BE2C (cell line): ENCODE results near the gene MYO15B.
"Not testable (repeated sequence)": the region's sequence is repeated elsewhere in the genome, so short reads cannot be mapped to it uniquely, and the experiment has no call there.

Experiments used
- DNase-seq: peaks from one replicate; pipeline ENCODE4 v3.0.0-alpha.2; 2020
- H3K27me3 ChIP-seq: fragments of 250-450 bp; sonication (Bioruptor Pico); 2 replicates; pipeline ENCODE4 v1.5.1; 2020; ENCODE audit warnings: mild to moderate bottlenecking
- H3K36me3 ChIP-seq: fragments of 250-450 bp; sonication (Bioruptor Pico); 2 replicates; pipeline ENCODE4 v1.5.1; 2020; ENCODE audit warnings: mild to moderate bottlenecking
- H3K4me1 ChIP-seq: fragments of 250-450 bp; sonication (Bioruptor Pico); 2 replicates; pipeline ENCODE4 v1.5.1; 2020
- H3K4me3 ChIP-seq: 2 replicates; pipeline ENCODE4 v1.5.1; 2011; ENCODE audit warnings: low read depth, low read length
- H3K9me3 ChIP-seq: fragments of 250-450 bp; sonication (Bioruptor Pico); 2 replicates; pipeline ENCODE4 v1.5.1; 2020
- TF ChIP-seq, protein P1 (sequence below): IDR thresholded peaks from 2 replicates; pipeline ENCODE4 v1.5.1; 2012; ENCODE audit warnings: mild to moderate bottlenecking, low read depth, low read length

Gene MYO15B

DNA sequence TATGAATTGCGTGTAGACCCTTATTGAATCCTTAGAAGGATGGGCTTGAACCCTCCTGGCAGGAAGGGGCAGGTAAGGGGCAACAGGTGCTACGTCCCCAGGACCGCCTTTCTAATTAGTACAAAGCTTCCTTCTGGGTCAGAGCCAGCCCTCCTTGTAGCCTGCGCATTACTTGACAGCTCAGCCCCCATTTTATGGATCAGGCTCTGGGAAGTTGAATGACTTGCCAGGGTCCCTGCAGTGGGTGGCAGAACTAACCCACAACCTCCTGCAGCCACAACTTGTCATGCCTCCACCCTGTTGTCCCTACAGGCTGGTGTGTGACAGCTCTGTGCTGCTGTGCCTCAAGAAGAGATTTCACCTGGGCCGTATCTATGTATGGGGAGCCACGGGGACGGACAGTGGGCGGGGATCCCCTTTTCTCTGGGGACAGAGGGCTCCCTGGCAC, 2.7 kb downstream of the MYO15B start:
- no peak for DNase-seq
- Histone ChIP-seq H3K4me3 (no peak overlapping the region), H3K27me3 (no peaks in the 10 kb centered on the region), H3K36me3 (no peaks in the 10 kb centered on the region), H3K4me1 (no peaks in the 10 kb centered on the region), H3K9me3 (no peaks in the 10 kb centered on the region)
- TF ChIP-seq, protein P1, sequence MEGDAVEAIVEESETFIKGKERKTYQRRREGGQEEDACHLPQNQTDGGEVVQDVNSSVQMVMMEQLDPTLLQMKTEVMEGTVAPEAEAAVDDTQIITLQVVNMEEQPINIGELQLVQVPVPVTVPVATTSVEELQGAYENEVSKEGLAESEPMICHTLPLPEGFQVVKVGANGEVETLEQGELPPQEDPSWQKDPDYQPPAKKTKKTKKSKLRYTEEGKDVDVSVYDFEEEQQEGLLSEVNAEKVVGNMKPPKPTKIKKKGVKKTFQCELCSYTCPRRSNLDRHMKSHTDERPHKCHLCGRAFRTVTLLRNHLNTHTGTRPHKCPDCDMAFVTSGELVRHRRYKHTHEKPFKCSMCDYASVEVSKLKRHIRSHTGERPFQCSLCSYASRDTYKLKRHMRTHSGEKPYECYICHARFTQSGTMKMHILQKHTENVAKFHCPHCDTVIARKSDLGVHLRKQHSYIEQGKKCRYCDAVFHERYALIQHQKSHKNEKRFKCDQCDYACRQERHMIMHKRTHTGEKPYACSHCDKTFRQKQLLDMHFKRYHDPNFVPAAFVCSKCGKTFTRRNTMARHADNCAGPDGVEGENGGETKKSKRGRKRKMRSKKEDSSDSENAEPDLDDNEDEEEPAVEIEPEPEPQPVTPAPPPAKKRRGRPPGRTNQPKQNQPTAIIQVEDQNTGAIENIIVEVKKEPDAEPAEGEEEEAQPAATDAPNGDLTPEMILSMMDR: no peak

DNA sequence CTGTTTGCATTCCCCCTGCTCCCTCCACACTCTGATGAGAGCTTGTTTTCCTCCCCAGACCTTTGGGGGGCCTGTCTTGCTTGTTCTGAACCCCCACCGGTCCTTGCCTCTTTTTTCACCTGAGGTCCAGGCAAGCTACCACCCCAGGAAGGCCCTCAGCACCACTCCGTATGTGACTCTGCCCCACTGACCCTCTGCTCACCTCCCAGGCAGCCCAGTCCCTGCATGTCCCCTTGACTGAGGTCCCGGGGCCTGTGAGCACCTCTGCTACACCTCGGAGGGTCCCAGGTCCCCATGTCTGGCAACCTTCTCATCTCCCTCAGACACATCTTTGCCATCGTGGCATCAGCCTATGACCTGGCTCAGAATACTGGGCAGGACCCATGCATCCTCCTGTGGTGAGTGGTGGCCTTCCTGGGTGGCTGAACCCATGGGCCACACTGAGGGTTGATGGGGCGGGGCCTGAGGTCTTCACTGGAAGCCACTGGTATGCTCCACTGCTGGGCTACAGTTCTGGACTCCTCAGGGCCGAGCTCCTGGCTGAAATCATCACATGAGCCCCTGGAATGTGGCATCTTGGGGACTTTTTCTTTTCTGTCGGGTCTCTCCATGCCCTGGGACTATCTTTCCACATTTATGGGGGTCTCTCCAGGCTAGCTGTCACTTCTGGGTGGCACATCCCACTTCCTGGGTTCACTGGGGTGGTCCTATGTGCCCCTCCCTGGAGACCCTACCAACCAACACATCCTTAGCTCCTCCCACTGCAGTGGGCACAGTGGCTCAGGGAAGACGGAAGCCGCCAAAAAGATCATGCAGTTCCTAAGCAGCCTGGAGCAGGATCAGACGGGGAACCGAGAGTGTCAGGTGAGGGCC, 3.5 kb downstream of the MYO15B start:
- Histone ChIP-seq H3K27me3 (no peaks in the 10 kb centered on the region), H3K4me1 (no peaks in the 10 kb centered on the region), H3K4me3 (no peak overlapping the region), H3K9me3 (no peaks in the 10 kb centered on the region), H3K36me3 (no peaks in the 10 kb centered on the region)
- DNase-seq: no peak
- TF ChIP-seq, protein P1: no peak

DNA sequence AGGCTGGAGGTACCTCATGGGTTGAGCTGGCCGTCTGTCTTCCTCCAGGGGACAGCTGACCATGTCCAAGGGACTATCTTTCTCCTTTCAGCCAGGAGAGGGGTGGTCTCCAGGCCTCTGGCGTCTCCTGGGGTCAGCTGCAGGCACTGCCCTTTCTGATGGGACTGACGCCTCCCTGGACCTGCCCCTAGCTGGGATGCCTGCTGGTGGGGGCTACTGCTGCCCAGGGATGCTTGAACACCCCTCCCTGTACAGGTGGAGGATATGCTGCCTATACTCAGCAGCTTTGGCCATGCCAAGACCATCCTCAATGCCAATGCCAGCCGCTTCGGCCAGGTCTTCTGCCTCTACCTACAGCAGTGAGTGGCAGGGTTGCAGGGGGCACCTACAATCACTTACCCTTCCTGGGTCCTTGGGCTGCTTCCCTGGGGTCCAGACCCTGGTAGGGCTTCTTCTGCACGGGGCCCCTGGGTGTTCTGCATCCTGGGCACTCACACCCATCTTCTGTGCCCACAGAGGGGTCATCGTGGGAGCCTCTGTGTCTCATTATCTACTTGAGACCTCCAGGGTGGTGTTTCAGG, 4.2 kb downstream of the MYO15B start:
- Histone ChIP-seq H3K4me1 (no peaks in the 10 kb centered on the region), H3K9me3 (no peaks in the 10 kb centered on the region), H3K36me3 (no peaks in the 10 kb centered on the region), H3K4me3 (no peak overlapping the region), H3K27me3 (no peaks in the 10 kb centered on the region)
- DNase-seq: no peak
- TF ChIP-seq, protein P1: no peak

DNA sequence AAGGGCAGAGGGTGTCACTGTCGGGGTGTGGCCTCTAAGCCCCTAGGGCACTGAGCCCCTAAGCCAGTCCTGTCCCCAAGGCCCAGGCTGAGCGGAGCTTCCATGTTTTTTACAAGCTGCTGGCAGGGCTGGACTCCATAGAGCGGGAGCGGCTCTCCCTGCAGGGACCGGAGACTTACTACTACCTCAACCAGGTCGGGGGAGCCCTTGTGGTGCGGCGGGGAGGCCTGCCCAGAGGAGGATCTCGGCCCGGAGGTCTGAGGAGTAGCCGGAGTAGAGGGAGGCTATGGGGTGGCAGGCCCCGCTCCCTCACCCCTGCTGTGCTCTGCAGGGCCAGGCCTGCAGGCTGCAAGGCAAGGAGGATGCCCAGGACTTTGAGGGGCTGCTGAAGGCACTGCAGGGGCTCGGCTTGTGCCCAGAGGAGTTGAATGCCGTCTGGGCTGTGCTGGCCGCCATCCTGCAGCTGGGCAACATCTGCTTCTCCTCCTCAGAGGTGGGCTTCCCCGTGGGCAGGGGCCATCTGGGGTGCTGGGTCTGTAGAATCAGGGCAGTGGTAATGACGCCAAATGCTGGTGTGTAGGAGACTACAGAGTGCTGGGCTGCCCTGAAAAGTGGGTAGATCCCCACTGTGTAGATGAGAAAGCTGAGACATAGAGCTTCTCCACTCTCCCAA, 4.9 kb downstream of the MYO15B start:
- no peaks in the 10 kb centered on the region for H3K36me3 ChIP-seq

DNA sequence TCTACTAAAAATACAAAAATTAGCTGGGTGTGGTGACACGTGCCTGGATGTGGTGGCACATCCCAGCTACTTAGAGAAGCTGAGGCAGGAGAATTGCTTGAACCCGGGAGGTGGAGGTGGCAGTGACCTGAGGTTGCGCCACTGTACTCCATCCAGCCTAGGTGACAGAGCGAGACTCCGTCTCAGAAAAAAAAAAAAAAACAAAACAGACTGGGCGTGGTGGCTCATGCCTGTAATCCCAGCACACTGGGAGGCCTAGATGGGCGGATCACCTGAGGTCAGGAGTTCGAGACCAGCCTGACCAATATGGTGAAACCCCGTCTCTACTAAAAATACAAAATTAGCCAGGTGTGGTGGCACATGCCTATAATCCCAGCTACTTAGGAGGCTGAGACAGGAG, 5.8 kb downstream of the MYO15B start:
- H3K4me1 ChIP-seq, H3K4me3 ChIP-seq, H3K9me3 ChIP-seq, H3K27me3 ChIP-seq, DNase-seq, H3K36me3 ChIP-seq: not testable (repeated sequence)

More for the DNA sequence above, 4.9 kb downstream of the MYO15B start:
- no peak for DNase-seq
- no peak overlapping the region for H3K4me3 ChIP-seq
- TF ChIP-seq, protein P1: no peak
- H3K9me3 ChIP-seq: no peaks in the 10 kb centered on the region
- no peaks in the 10 kb centered on the region for H3K4me1 ChIP-seq
- no peaks in the 10 kb centered on the region for H3K27me3 ChIP-seq

DNA sequence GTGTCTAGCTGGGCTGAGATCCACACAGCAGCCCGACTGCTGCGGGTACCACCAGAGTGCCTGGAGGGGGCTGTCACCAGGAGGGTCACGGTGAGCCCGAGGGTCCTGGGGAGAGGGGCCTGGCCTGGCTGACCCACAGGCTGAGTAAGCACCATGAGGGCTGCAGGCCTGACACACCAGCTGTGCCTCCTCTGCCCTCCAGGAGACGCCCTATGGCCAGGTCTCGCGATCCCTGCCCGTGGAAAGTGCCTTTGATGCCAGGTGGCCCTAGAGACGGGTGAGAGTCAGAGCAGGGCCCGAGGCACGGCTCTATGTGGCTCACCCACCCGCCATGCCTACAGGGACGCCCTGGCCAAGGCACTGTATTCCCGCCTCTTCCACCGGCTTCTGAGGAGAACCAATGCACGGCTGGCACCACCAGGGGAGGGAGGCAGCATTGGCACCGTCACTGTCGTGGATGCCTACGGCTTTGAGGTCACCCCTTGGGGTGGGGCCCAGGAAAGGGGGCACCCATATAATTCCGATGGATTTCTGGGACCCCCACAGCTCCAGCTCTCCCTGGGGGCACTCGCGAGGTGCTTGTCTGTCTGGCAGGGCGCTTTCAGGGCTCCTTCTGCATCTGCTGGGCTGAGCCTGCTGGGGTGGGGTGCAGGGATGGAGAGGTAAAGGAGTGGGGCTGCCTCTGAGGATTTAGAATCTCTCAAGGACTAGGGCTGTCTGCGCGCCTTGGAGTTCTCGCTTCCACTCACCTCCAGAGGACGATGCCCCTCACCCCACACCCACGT, 7.1 kb downstream of the MYO15B start:
- Histone ChIP-seq H3K4me3 (no peak overlapping the region), H3K4me1 (no peaks in the 10 kb centered on the region), H3K36me3 (no peaks in the 10 kb centered on the region), H3K9me3 (no peaks in the 10 kb centered on the region), H3K27me3 (no peaks in the 10 kb centered on the region)
- TF ChIP-seq, protein P1: no peak
- DNase-seq: no peak
